Tibial nerve (tissue), 3 donors: ENCODE measurements around the gene SDSL.

Source experiments
- POLR2A ChIP-seq, 2 donors: fragments of 450-650 bp; IDR thresholded peaks; one replicate each; pipeline ENCODE4 v1.6.1; 2017; ENCODE audit warnings: antibody characterized with exemption in 2 of 2, mild to moderate bottlenecking in 2 of 2, moderate library complexity in 2 of 2
- TF ChIP-seq, protein P1 (sequence below), 5 experiments: fragments of 200-600 bp in 3 of 5; fragments of 450-650 bp in 2 of 5; sonication (generic) in 3 of 5; IDR thresholded peaks; one replicate each; pipeline ENCODE4 v1.5.1; 2016 to 2019; ENCODE audit warnings: antibody characterized with exemption in 5 of 5, mild to moderate bottlenecking in 3 of 5, moderate library complexity in 2 of 5

DNA sequence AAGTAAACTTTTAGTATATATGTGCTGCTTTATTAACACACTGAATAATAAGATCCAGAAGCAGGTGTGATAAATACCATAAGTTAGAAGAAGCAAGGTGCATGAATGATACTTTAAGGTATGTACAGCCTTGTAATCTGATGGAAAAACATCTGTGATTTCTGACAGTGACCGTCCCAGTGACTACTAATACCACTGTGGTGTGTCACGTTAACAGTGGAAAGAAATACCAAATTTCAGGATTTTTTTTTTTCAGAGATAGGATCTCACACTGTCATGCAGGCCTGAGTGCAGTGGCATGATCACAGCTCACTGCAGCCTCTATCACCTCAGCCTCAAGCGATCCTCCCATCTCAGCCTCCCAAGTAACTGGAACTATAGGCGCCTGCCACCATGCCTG lies 40.0 kb upstream of the SDSL start:
- TF ChIP-seq, protein P1, sequence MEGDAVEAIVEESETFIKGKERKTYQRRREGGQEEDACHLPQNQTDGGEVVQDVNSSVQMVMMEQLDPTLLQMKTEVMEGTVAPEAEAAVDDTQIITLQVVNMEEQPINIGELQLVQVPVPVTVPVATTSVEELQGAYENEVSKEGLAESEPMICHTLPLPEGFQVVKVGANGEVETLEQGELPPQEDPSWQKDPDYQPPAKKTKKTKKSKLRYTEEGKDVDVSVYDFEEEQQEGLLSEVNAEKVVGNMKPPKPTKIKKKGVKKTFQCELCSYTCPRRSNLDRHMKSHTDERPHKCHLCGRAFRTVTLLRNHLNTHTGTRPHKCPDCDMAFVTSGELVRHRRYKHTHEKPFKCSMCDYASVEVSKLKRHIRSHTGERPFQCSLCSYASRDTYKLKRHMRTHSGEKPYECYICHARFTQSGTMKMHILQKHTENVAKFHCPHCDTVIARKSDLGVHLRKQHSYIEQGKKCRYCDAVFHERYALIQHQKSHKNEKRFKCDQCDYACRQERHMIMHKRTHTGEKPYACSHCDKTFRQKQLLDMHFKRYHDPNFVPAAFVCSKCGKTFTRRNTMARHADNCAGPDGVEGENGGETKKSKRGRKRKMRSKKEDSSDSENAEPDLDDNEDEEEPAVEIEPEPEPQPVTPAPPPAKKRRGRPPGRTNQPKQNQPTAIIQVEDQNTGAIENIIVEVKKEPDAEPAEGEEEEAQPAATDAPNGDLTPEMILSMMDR (IDR thresholded peaks at IDR 0.05): no peak
- TF ChIP-seq POLR2A (IDR thresholded peaks at IDR 0.05): no peak
